CD14-positive monocyte (primary cell): ENCODE data around the gene RMC1. TPM values are rescaled to one million over a fixed set of nuclear protein-coding genes. Genes with fewer than 3 reads are reported as not detected.
"Not testable (repeated sequence)": the region's sequence is repeated elsewhere in the genome, so short reads cannot be mapped to it uniquely, and the experiment has no call there.

Experiments
- DNase-seq, 3 donors: peaks; one replicate each; pipeline ENCODE4 v3.0.0-alpha.2; 2011 to 2022
- H2AFZ ChIP-seq: 2 replicates; pipeline ENCODE4 v1.6.0; 2012; ENCODE audit warnings: mild to moderate bottlenecking, low read depth, low read length, inconsistent platforms; ENCODE audit not compliant: insufficient read depth, poor library complexity, severe bottlenecking
- H3K27ac ChIP-seq, 2 donors: 1 replicate in 1 of 2; 2 replicates in 1 of 2; pipeline ENCODE4 v1.5.1; 2012 to 2013; ENCODE audit warnings: low read length in 2 of 2, control low read depth in 1 of 2, inconsistent platforms in 1 of 2, low read depth in 1 of 2, mild to moderate bottlenecking in 1 of 2
- H3K27me3 ChIP-seq, 2 donors: one replicate each; pipeline versions ENCODE4 v1.6.0 to v1.6.1; 2011 to 2013; ENCODE audit warnings: low read length in 2 of 2; ENCODE audit not compliant: control insufficient read depth in 2 of 2, insufficient read depth in 2 of 2
- H3K36me3 ChIP-seq, 2 donors: replicated peaks in 1 of 2; 1 replicate in 1 of 2; 2 replicates in 1 of 2; pipeline versions ENCODE4 v1.5.1 to v1.6.1; 2012 to 2013; ENCODE audit warnings: low read length in 2 of 2, control low read depth in 1 of 2, inconsistent platforms in 1 of 2, mild to moderate bottlenecking in 1 of 2; ENCODE audit not compliant: insufficient read depth in 2 of 2, control insufficient read depth in 1 of 2
- H3K4me1 ChIP-seq, 2 donors: 1 replicate in 1 of 2; 2 replicates in 1 of 2; pipeline versions ENCODE4 v1.5.1 to v1.6.1; 2012 to 2013; ENCODE audit warnings: low read length in 2 of 2, control low read depth in 1 of 2, inconsistent platforms in 1 of 2, mild to moderate bottlenecking in 1 of 2, moderate library complexity in 1 of 2; ENCODE audit not compliant: insufficient read depth in 2 of 2, control insufficient read depth in 1 of 2
- H3K4me2 ChIP-seq: replicated peaks from 2 replicates; pipeline ENCODE3; 2012; ENCODE audit warnings: low read length, moderate library complexity, mild to moderate bottlenecking; ENCODE audit not compliant: poor library complexity, severe bottlenecking; ENCODE audit errors: extremely low read depth
- H3K4me3 ChIP-seq, 3 experiments: fragments of 200-600 bp in 1 of 3; sonication (generic) in 1 of 3; replicated peaks in 1 of 3; 1 replicate in 2 of 3; 2 replicates in 1 of 3; pipeline ENCODE4 v1.5.1; 2011 to 2013; ENCODE audit warnings: low read length in 3 of 3, mild to moderate bottlenecking in 3 of 3, control low read depth in 2 of 3, low read depth in 2 of 3, inconsistent platforms in 1 of 3, moderate library complexity in 1 of 3
- H3K79me2 ChIP-seq: 2 replicates; pipeline ENCODE4 v1.6.0; 2012; ENCODE audit warnings: mild to moderate bottlenecking, control low read depth, inconsistent platforms, low read length, moderate library complexity; ENCODE audit not compliant: insufficient read depth
- H3K9ac ChIP-seq: 2 replicates; pipeline ENCODE4 v1.6.0; 2017; ENCODE audit warnings: low read length, mild to moderate bottlenecking; ENCODE audit not compliant: insufficient read depth, poor library complexity, severe bottlenecking
- H3K9me3 ChIP-seq, 2 donors: replicated peaks in 1 of 2; 1 replicate in 1 of 2; 2 replicates in 1 of 2; pipeline versions ENCODE4 v1.5.1 to v1.6.1; 2012 to 2013; ENCODE audit warnings: low read length in 2 of 2, control low read depth in 1 of 2; ENCODE audit not compliant: control insufficient read depth in 1 of 2, insufficient read depth in 1 of 2
- H4K20me1 ChIP-seq: 2 replicates; pipeline ENCODE4 v1.6.0; 2012; ENCODE audit warnings: mild to moderate bottlenecking, low read length, control low read depth, moderate library complexity; ENCODE audit not compliant: insufficient read depth
- H3K27ac Mint-ChIP-seq, 7 donors: one replicate each; pipeline ENCODE4 v1.8.0; 2020; ENCODE audit warnings: mild to moderate bottlenecking in 7 of 7, mixed read lengths in 7 of 7, moderate library complexity in 6 of 7, inconsistent platforms in 2 of 7
- H3K27me3 Mint-ChIP-seq, 3 donors: one replicate each; pipeline ENCODE4 v1.8.0; 2021 to 2022; ENCODE audit warnings: low read depth in 3 of 3, mild to moderate bottlenecking in 3 of 3, mixed read lengths in 3 of 3, moderate library complexity in 3 of 3, inconsistent platforms in 1 of 3
- H3K36me3 Mint-ChIP-seq, 2 donors: one replicate each; pipeline ENCODE4 v1.8.0; 2020; ENCODE audit warnings: mixed read lengths in 2 of 2, inconsistent platforms in 1 of 2, mild to moderate bottlenecking in 1 of 2
- H3K4me1 Mint-ChIP-seq: one replicate; pipeline ENCODE4 v1.8.0; 2020; ENCODE audit warnings: mild to moderate bottlenecking, mixed read lengths
- H3K4me3 Mint-ChIP-seq, 2 donors: one replicate each; pipeline ENCODE4 v1.8.0; 2020; ENCODE audit warnings: mild to moderate bottlenecking in 2 of 2, mixed read lengths in 2 of 2, moderate library complexity in 1 of 2
- H3K9me3 Mint-ChIP-seq, 7 donors: one replicate each; pipeline ENCODE4 v1.8.0; 2020 to 2022; ENCODE audit warnings: mixed read lengths in 7 of 7, mild to moderate bottlenecking in 6 of 7, moderate library complexity in 6 of 7, inconsistent platforms in 2 of 7
- CTCF ChIP-seq: fragments of 200-600 bp; IDR thresholded peaks from one replicate; pipeline ENCODE4 v1.8.0; 2022; ENCODE audit warnings: antibody characterized with exemption, mild to moderate bottlenecking
- WGBS: methylation state at CpG from one replicate; pipeline ENCODE4 v1.1.5; 2013; ENCODE audit warnings: missing lambda C conversion rate; ENCODE audit not compliant: insufficient coverage; 5-methylcytosine and 5-hydroxymethylcytosine counted together
- intact Hi-C, 2 donors: fragments of 100-400 bp; cut with micrococcal nuclease; formaldehyde crosslinking; loops; one replicate each; pipeline versions ENCODE4 v1.15.0 to v1.15.1; 2023
- polyA plus RNA-seq, 3 donors: library from polyadenylated mRNA; depleted of rRNA in 1 of 3; unstranded in 2 of 3; stranded (reverse) in 1 of 3; fragments of 300-500 nt in 2 of 3; fragments of >200 nt in 1 of 3; fragmentation: Illumina TruSeq in 2 of 3; gene quantifications; 1 replicate in 2 of 3; 2 replicates in 1 of 3; pipeline ENCODE4 v1.2.3, GENCODE V29; 2012 to 2021

RMC1 gene
- polyA plus RNA-seq, 3 donors, result 21.9 to 70.8 (median 30.1) TPM

GRCh38 chr18:23506393-23506792 is 3.1 kb downstream of the RMC1 start:
- Histone ChIP-seq H3K4me1 (peaks cover 25 to 37% of the 10 kb centered on the region in 2 donors), H3K9ac (no peak overlapping the region), H3K79me2 (peaks cover 55% of the 10 kb centered on the region), H3K27me3 (no peaks in the 10 kb centered on the region), H3K4me3 (no peak overlapping the region), H2AFZ (no peak overlapping the region), H3K36me3 (peaks cover 36 to 44% of the 10 kb centered on the region in 2 donors), H3K4me2 (no peak overlapping the region), H3K9me3 (no peaks in the 10 kb centered on the region), H3K27ac (no peak overlapping the region), H4K20me1 (peaks cover 50% of the 10 kb centered on the region)
- DNase-seq, result no peak
- peaks cover 0 to 2% (median 0%) of the 10 kb centered on the region in 7 donors for H3K9me3 Mint-ChIP-seq
- H3K27me3 Mint-ChIP-seq, result peaks cover 0 to 5% (median 1%) of the 10 kb centered on the region in 3 donors
- no peak for TF ChIP-seq CTCF
- intact Hi-C loops, result no loop called here
- no peak overlapping the region for H3K4me3 Mint-ChIP-seq
- WGBS, result 93% methylated on average over 2 of the region's 6 CpGs
- peaks cover 41 to 56% of the 10 kb centered on the region in 2 donors for H3K36me3 Mint-ChIP-seq
- peaks cover 30% of the 10 kb centered on the region for H3K4me1 Mint-ChIP-seq
- H3K27ac Mint-ChIP-seq, result peak overlapping the region in 1 of 7 donors; percentile 75

- H3K27me3 Mint-ChIP-seq, intact Hi-C loops, H3K27ac ChIP-seq, H3K9ac ChIP-seq, H3K4me3 ChIP-seq, DNase-seq, H3K4me2 ChIP-seq, H2AFZ ChIP-seq, H3K9me3 ChIP-seq, H3K9me3 Mint-ChIP-seq, H3K27me3 ChIP-seq, H3K4me3 Mint-ChIP-seq: not testable (repeated sequence)
- Mint-ChIP-seq H3K4me1 (peaks cover 20% of the 10 kb centered on the region), H3K36me3 (peaks cover 57 to 82% of the 10 kb centered on the region in 2 donors), H3K27ac (peak overlapping the region in 3 of 7 donors; percentile 19 to 48 (median 33))
- Histone ChIP-seq H3K79me2 (peaks cover 36% of the 10 kb centered on the region), H4K20me1 (peaks cover 31% of the 10 kb centered on the region), H3K36me3 (peaks cover 44 to 70% of the 10 kb centered on the region in 2 donors), H3K4me1 (peaks cover 17 to 19% of the 10 kb centered on the region in 2 donors)
- WGBS, result no CpG with 5 or more reads among the region's 2 CpGs
Measured at GRCh38 chr18:23510923-23511322, 7.6 kb downstream of the RMC1 start.

- Histone ChIP-seq H3K4me2 (peak overlapping the region; percentile 9), H3K79me2 (peaks cover 23% of the 10 kb centered on the region), H3K36me3 (peaks cover 52 to 70% of the 10 kb centered on the region in 2 donors), H3K9ac (peak overlapping the region; percentile 19), H3K27ac (peak overlapping the region; percentile 72 to 78), H4K20me1 (peaks cover 26% of the 10 kb centered on the region), H3K4me1 (peaks cover 17 to 19% of the 10 kb centered on the region in 2 donors)
- H3K9me3 Mint-ChIP-seq, H3K27me3 ChIP-seq, H3K27me3 Mint-ChIP-seq, H3K9me3 ChIP-seq, intact Hi-C loops, H2AFZ ChIP-seq, H3K4me3 ChIP-seq: not testable (repeated sequence)
- DNase-seq, result peak in 2 of 3 donors; percentile 19 to 25
- WGBS, result no CpG with 5 or more reads among the region's 7 CpGs
- peaks cover 58 to 85% of the 10 kb centered on the region in 2 donors for H3K36me3 Mint-ChIP-seq
- H3K4me3 Mint-ChIP-seq, result peak overlapping the region; percentile 39 to 66
- peak overlapping the region; percentile 92 to 96 (median 94) for H3K27ac Mint-ChIP-seq
- peaks cover 20% of the 10 kb centered on the region for H3K4me1 Mint-ChIP-seq
Measured at GRCh38 chr18:23512216-23512615, 8.9 kb downstream of the RMC1 start.
